ENCODE results near the gene MBD5. TPM values are rescaled to one million over a fixed set of nuclear protein-coding genes. Genes with fewer than 3 reads are reported as not detected.

Gene MBD5
- total and polyA plus RNA-seq, 4 experiments from 2014 or later = 3.1 to 64.5 (median 33.9) TPM

- Histone ChIP-seq H3K27me3 (ENCODE audit: insufficient read depth, low read length) (no peaks in the 10 kb centered on the region), H3K9me3 (ENCODE audit: control insufficient read depth in 1 of 2, low read length in 2 of 2) (no peaks in the 10 kb centered on the region), H3K27ac (ENCODE audit: low read depth, low read length) (no peak overlapping the region), H3K4me1 (ENCODE audit: insufficient read depth, low read length) (no peaks in the 10 kb centered on the region), H3K36me3 (ENCODE audit: insufficient read depth, low read length) (no peaks in the 10 kb centered on the region), H3K4me3 (ENCODE audit: low read length in 2 of 2) (no peak overlapping the region)
- Mint-ChIP-seq H3K27ac (no peak overlapping the region), H3K9me3 (no peaks in the 10 kb centered on the region), H3K36me3 (peaks cover 4% of the 10 kb centered on the region in 2 donors), H3K4me1 (no peaks in the 10 kb centered on the region), H3K4me3 (no peak overlapping the region), H3K27me3 (no peaks in the 10 kb centered on the region)
- CTCF ChIA-PET (ENCODE audit: partially characterized antibody) = no interaction called here
- no peak for DNase-seq
- intact Hi-C loops (cut with micrococcal nuclease) = no loop called here
- POLR2A ChIA-PET (ENCODE audit: partially characterized antibody) = no interaction called here
Observed at GRCh38 chr2:148458171-148458570, 437.3 kb downstream of the MBD5 start.

- Histone ChIP-seq H3K27ac (ENCODE audit: low read depth, low read length) (no peak overlapping the region), H3K27me3 (ENCODE audit: insufficient read depth, low read length) (no peaks in the 10 kb centered on the region), H3K36me3 (ENCODE audit: insufficient read depth, low read length) (no peaks in the 10 kb centered on the region), H3K9me3 (ENCODE audit: control insufficient read depth in 1 of 2, low read length in 2 of 2) (no peaks in the 10 kb centered on the region), H3K4me3 (ENCODE audit: low read length in 2 of 2) (no peak overlapping the region), H3K4me1 (ENCODE audit: insufficient read depth, low read length) (no peaks in the 10 kb centered on the region)
- POLR2A ChIA-PET (ENCODE audit: partially characterized antibody) = no interaction called here
- no peak overlapping the region for H3K27ac Mint-ChIP-seq
- no peaks in the 10 kb centered on the region for H3K9me3 Mint-ChIP-seq
- CTCF ChIA-PET (ENCODE audit: partially characterized antibody) = no interaction called here
- H3K4me1 Mint-ChIP-seq = no peaks in the 10 kb centered on the region
- no peaks in the 10 kb centered on the region for H3K27me3 Mint-ChIP-seq
- intact Hi-C loops (cut with micrococcal nuclease) = no loop called here
- peaks cover 7 to 10% of the 10 kb centered on the region in 2 donors for H3K36me3 Mint-ChIP-seq
- no peak for DNase-seq
- no peak overlapping the region for H3K4me3 Mint-ChIP-seq
Observed at GRCh38 chr2:148459377-148459778, 438.5 kb downstream of the MBD5 start.

GRCh38 chr2:148461876-148462275 is 441.0 kb downstream of the MBD5 start:
- no peaks in the 10 kb centered on the region for H3K4me1 ChIP-seq (ENCODE audit: insufficient read depth, low read length)
- H3K4me1 Mint-ChIP-seq = no peaks in the 10 kb centered on the region
- no peak for DNase-seq
- no peak overlapping the region for H3K4me3 Mint-ChIP-seq
- no peaks in the 10 kb centered on the region for H3K36me3 ChIP-seq (ENCODE audit: insufficient read depth, low read length)
- H3K4me3 ChIP-seq (ENCODE audit: low read length in 2 of 2) = no peak overlapping the region
- ChIA-PET CTCF (ENCODE audit: partially characterized antibody) (no interaction called here), POLR2A (ENCODE audit: partially characterized antibody) (no interaction called here)
- H3K27me3 Mint-ChIP-seq = no peaks in the 10 kb centered on the region
- intact Hi-C loops (cut with micrococcal nuclease) = no loop called here
- H3K9me3 ChIP-seq (ENCODE audit: control insufficient read depth in 1 of 2, low read length in 2 of 2) = no peaks in the 10 kb centered on the region
- H3K27me3 ChIP-seq (ENCODE audit: insufficient read depth, low read length) = no peaks in the 10 kb centered on the region
- no peaks in the 10 kb centered on the region for H3K9me3 Mint-ChIP-seq
- H3K27ac ChIP-seq (ENCODE audit: low read depth, low read length) = no peak overlapping the region
- peaks cover 12 to 20% of the 10 kb centered on the region in 2 donors for H3K36me3 Mint-ChIP-seq
- no peak overlapping the region for H3K27ac Mint-ChIP-seq

GRCh38 chr2:148475626-148476025 is 454.7 kb downstream of the MBD5 start:
- Histone ChIP-seq H3K27me3 (ENCODE audit: insufficient read depth, low read length) (no peaks in the 10 kb centered on the region), H3K27ac (ENCODE audit: low read depth, low read length) (no peak overlapping the region), H3K4me1 (ENCODE audit: insufficient read depth, low read length) (no peaks in the 10 kb centered on the region), H3K4me3 (ENCODE audit: low read length in 2 of 2) (no peak overlapping the region), H3K36me3 (ENCODE audit: insufficient read depth, low read length) (no peaks in the 10 kb centered on the region), H3K9me3 (ENCODE audit: control insufficient read depth in 1 of 2, low read length in 2 of 2) (no peaks in the 10 kb centered on the region)
- Mint-ChIP-seq H3K4me3 (no peak overlapping the region), H3K4me1 (no peaks in the 10 kb centered on the region), H3K9me3 (no peaks in the 10 kb centered on the region), H3K27me3 (no peaks in the 10 kb centered on the region), H3K36me3 (no peaks in the 10 kb centered on the region), H3K27ac (no peak overlapping the region)
- CTCF ChIA-PET (ENCODE audit: partially characterized antibody) = no interaction called here
- intact Hi-C loops (cut with micrococcal nuclease) = no loop called here
- no peak for DNase-seq
- POLR2A ChIA-PET (ENCODE audit: partially characterized antibody) = no interaction called here

GRCh38 chr2:148479398-148479797 is 458.5 kb downstream of the MBD5 start:
- POLR2A ChIA-PET (ENCODE audit: partially characterized antibody) = no interaction called here
- CTCF ChIA-PET (ENCODE audit: partially characterized antibody) = no interaction called here

GRCh38 chr2:148483665-148484064 is 462.8 kb downstream of the MBD5 start:
- Histone ChIP-seq H3K27me3 (ENCODE audit: insufficient read depth, low read length) (no peaks in the 10 kb centered on the region), H3K36me3 (ENCODE audit: insufficient read depth, low read length) (no peaks in the 10 kb centered on the region), H3K27ac (ENCODE audit: low read depth, low read length) (no peak overlapping the region), H3K4me3 (ENCODE audit: low read length in 2 of 2) (no peak overlapping the region), H3K4me1 (ENCODE audit: insufficient read depth, low read length) (no peaks in the 10 kb centered on the region), H3K9me3 (ENCODE audit: control insufficient read depth in 1 of 2, low read length in 2 of 2) (no peaks in the 10 kb centered on the region)
- ChIA-PET CTCF (ENCODE audit: partially characterized antibody) (no interaction called here), POLR2A (ENCODE audit: partially characterized antibody) (no interaction called here)
- Mint-ChIP-seq H3K36me3 (peaks cover 7 to 34% of the 10 kb centered on the region in 2 donors), H3K4me1 (no peaks in the 10 kb centered on the region), H3K27ac (no peak overlapping the region), H3K27me3 (no peaks in the 10 kb centered on the region), H3K9me3 (peaks cover 0 to 2% (median 0%) of the 10 kb centered on the region in 8 donors), H3K4me3 (no peak overlapping the region)
- intact Hi-C loops (cut with micrococcal nuclease) = no loop called here
- peak in 1 of 5 donors; percentile 36 for DNase-seq

More at GRCh38 chr2:148479398-148479797, 458.5 kb downstream of the MBD5 start:
- Histone ChIP-seq H3K4me3 (ENCODE audit: low read length in 2 of 2) (no peak overlapping the region), H3K27ac (ENCODE audit: low read depth, low read length) (no peak overlapping the region), H3K27me3 (ENCODE audit: insufficient read depth, low read length) (no peaks in the 10 kb centered on the region), H3K4me1 (ENCODE audit: insufficient read depth, low read length) (no peaks in the 10 kb centered on the region), H3K36me3 (ENCODE audit: insufficient read depth, low read length) (no peaks in the 10 kb centered on the region), H3K9me3 (ENCODE audit: control insufficient read depth in 1 of 2, low read length in 2 of 2) (no peaks in the 10 kb centered on the region)
- peaks cover 0 to 2% (median 0%) of the 10 kb centered on the region in 8 donors for H3K9me3 Mint-ChIP-seq
- no peak overlapping the region for H3K4me3 Mint-ChIP-seq
- no peak overlapping the region for H3K27ac Mint-ChIP-seq
- H3K36me3 Mint-ChIP-seq = peaks cover 0 to 17% of the 10 kb centered on the region in 2 donors
- intact Hi-C loops (cut with micrococcal nuclease) = no loop called here
- no peaks in the 10 kb centered on the region for H3K27me3 Mint-ChIP-seq
- no peak for DNase-seq
- H3K4me1 Mint-ChIP-seq = no peaks in the 10 kb centered on the region

- Histone ChIP-seq H3K4me3 (ENCODE audit: low read length in 2 of 2) (no peak overlapping the region), H3K27ac (ENCODE audit: low read depth, low read length) (no peak overlapping the region), H3K27me3 (ENCODE audit: insufficient read depth, low read length) (no peaks in the 10 kb centered on the region), H3K36me3 (ENCODE audit: insufficient read depth, low read length) (no peaks in the 10 kb centered on the region), H3K9me3 (ENCODE audit: control insufficient read depth in 1 of 2, low read length in 2 of 2) (no peaks in the 10 kb centered on the region), H3K4me1 (ENCODE audit: insufficient read depth, low read length) (no peaks in the 10 kb centered on the region)
- Mint-ChIP-seq H3K9me3 (peaks cover 0 to 2% (median 0%) of the 10 kb centered on the region in 8 donors), H3K4me1 (no peaks in the 10 kb centered on the region), H3K36me3 (peaks cover 7 to 35% of the 10 kb centered on the region in 2 donors), H3K4me3 (no peak overlapping the region), H3K27me3 (no peaks in the 10 kb centered on the region), H3K27ac (no peak overlapping the region)
- CTCF ChIA-PET (ENCODE audit: partially characterized antibody) = no interaction called here
- no peak for DNase-seq
- POLR2A ChIA-PET (ENCODE audit: partially characterized antibody) = no interaction called here
- intact Hi-C loops (cut with micrococcal nuclease) = no loop called here
Observed at GRCh38 chr2:148484066-148484465, 463.2 kb downstream of the MBD5 start.

- CTCF ChIA-PET (ENCODE audit: partially characterized antibody) = interaction anchor here (0.7 kb wide), 1 partner anchor 23 kb away, joined by 3 read pairs; no protein-coding TSS in a partner anchor
- no peak for DNase-seq
- H3K27ac ChIP-seq (ENCODE audit: low read depth, low read length) = no peak overlapping the region
- Mint-ChIP-seq H3K36me3 (peaks cover 23 to 50% of the 10 kb centered on the region in 2 donors), H3K4me1 (no peaks in the 10 kb centered on the region), H3K9me3 (peaks cover 0 to 2% (median 0%) of the 10 kb centered on the region in 8 donors), H3K4me3 (no peak overlapping the region), H3K27me3 (no peaks in the 10 kb centered on the region), H3K27ac (peak overlapping the region in 1 of 7 donors; percentile 25)
- H3K4me1 ChIP-seq (ENCODE audit: insufficient read depth, low read length) = no peaks in the 10 kb centered on the region
- POLR2A ChIA-PET (ENCODE audit: partially characterized antibody) = no interaction called here
- no peaks in the 10 kb centered on the region for H3K9me3 ChIP-seq (ENCODE audit: control insufficient read depth in 1 of 2, low read length in 2 of 2)
- H3K4me3 ChIP-seq (ENCODE audit: low read length in 2 of 2) = no peak overlapping the region
- H3K36me3 ChIP-seq (ENCODE audit: insufficient read depth, low read length) = no peaks in the 10 kb centered on the region
- no peaks in the 10 kb centered on the region for H3K27me3 ChIP-seq (ENCODE audit: insufficient read depth, low read length)
- intact Hi-C loops (cut with micrococcal nuclease) = no loop called here
Observed at GRCh38 chr2:148486655-148487054, 465.8 kb downstream of the MBD5 start.
